ENCODE measurements around the gene PTPRN2. TPM values are rescaled to one million over a fixed set of nuclear protein-coding genes. Genes with fewer than 3 reads are reported as not detected.

Gene PTPRN2
- total and polyA plus RNA-seq, 2 donors (not counting 3 experiments of a cell fraction or from before 2014, with no cell fraction given) = 0.62 to 0.88 TPM

GRCh38 chr7:158209435-158209834 lies 378.2 kb downstream of the PTPRN2 start:
- Histone ChIP-seq H3K9me3 (replicated peaks; ENCODE audit: control insufficient read depth, insufficient read depth, low read length) (no peaks in the 10 kb centered on the region), H3K4me1 (ENCODE audit: control insufficient read depth, extremely low read depth, insufficient read depth, low read length) (no peaks in the 10 kb centered on the region), H2AFZ (ENCODE audit: low read depth, low read length) (no peak overlapping the region), H3K9ac (replicated peaks; ENCODE audit: extremely low read depth, insufficient read depth, low read length) (no peak overlapping the region), H4K20me1 (replicated peaks; ENCODE audit: control insufficient read depth, extremely low read depth, insufficient read depth, low read length) (no peaks in the 10 kb centered on the region), H3K79me2 (ENCODE audit: control insufficient read depth, insufficient read depth, low read length) (no peaks in the 10 kb centered on the region), H3K27me3 (ENCODE audit: control insufficient read depth in 2 of 2, insufficient read depth in 2 of 2, low read length in 2 of 2) (no peaks in the 10 kb centered on the region), H3K4me3 (replicated peaks in 1 of 3; ENCODE audit: insufficient read depth in 1 of 3, low read depth in 1 of 3, low read length in 3 of 3) (no peak overlapping the region), H3K9me1 (replicated peaks; ENCODE audit: control insufficient read depth, extremely low read depth, insufficient read depth, low read length) (no peaks in the 10 kb centered on the region), H3K36me3 (ENCODE audit: control insufficient read depth in 2 of 2, extremely low read depth in 1 of 2, insufficient read depth in 2 of 2, low read length in 2 of 2) (no peaks in the 10 kb centered on the region), H3K4me2 (ENCODE audit: insufficient read depth, low read length) (no peak overlapping the region), H3K27ac (ENCODE audit: insufficient read depth, low read depth, low read length) (no peak overlapping the region)
- ChIA-PET POLR2A (no interaction called here), CTCF (no interaction called here)
- no TSS peak for BruUV-seq (replicated peaks)
- FAIRE-seq (no peak), DNase-seq (ENCODE audit: low read depth, low spot score) (no peak)
- dilution Hi-C loops (cut with MboI; ENCODE audit: extremely low pct_ligation_motif_present, low sequenced_read_pairs) (no loop called here), intact Hi-C loops (cut with micrococcal nuclease) (no loop called here)
- no peak for TF ChIP-seq POLR2A (IDR thresholded peaks at IDR 0.05; ENCODE audit: low read depth, low read length)
- TF ChIP-seq CTCF (IDR thresholded peaks at IDR 0.05; ENCODE audit: extremely low read depth in 1 of 2, insufficient read depth in 1 of 2, low read depth in 1 of 2, low read length in 2 of 2) = no peak
- TF ChIP-seq GATA2 (IDR thresholded peaks at IDR 0.05; ENCODE audit: insufficient read depth, insufficient read length, low read depth, low read length) = no peak
- no peak for TF ChIP-seq JUN (IDR thresholded peaks at IDR 0.05; ENCODE audit: borderline replicate concordance, insufficient read depth, insufficient read length, low read depth)

- H3K36me3 ChIP-seq (ENCODE audit: control insufficient read depth in 2 of 2, extremely low read depth in 1 of 2, insufficient read depth in 2 of 2, low read length in 2 of 2) = no peaks in the 10 kb centered on the region
- dilution Hi-C loops (cut with MboI; ENCODE audit: extremely low pct_ligation_motif_present, low sequenced_read_pairs) = no loop called here
- TF ChIP-seq EZH2 (IDR thresholded peaks at IDR 0.05; ENCODE audit: borderline replicate concordance, low read depth, low read length, severe bottlenecking) (no peak), CTCF (IDR thresholded peaks at IDR 0.05; ENCODE audit: extremely low read depth in 1 of 2, insufficient read depth in 1 of 2, low read depth in 1 of 2, low read length in 2 of 2) (no peak), POLR2AphosphoS5 (IDR thresholded peaks at IDR 0.05; ENCODE audit: insufficient read depth, low read depth, low read length) (no peak), GATA2 (IDR thresholded peaks at IDR 0.05; ENCODE audit: insufficient read depth, insufficient read length, low read depth, low read length) (no peak), JUN (IDR thresholded peaks at IDR 0.05; ENCODE audit: borderline replicate concordance, insufficient read depth, insufficient read length, low read depth) (no peak), MAX (IDR thresholded peaks at IDR 0.05; ENCODE audit: insufficient read depth, insufficient read length) (no peak), FOS (IDR thresholded peaks at IDR 0.05; ENCODE audit: borderline replicate concordance, insufficient read depth, low read length) (no peak), POLR2A (IDR thresholded peaks at IDR 0.05; ENCODE audit: low read depth, low read length) (no peak), MYC (IDR thresholded peaks at IDR 0.05; ENCODE audit: low read depth, low read length) (no peak)
- no peak overlapping the region for H2AFZ ChIP-seq (ENCODE audit: low read depth, low read length)
- H3K79me2 ChIP-seq (ENCODE audit: control insufficient read depth, insufficient read depth, low read length) = no peaks in the 10 kb centered on the region
- no peak overlapping the region for H3K4me3 ChIP-seq (replicated peaks in 1 of 3; ENCODE audit: insufficient read depth in 1 of 3, low read depth in 1 of 3, low read length in 3 of 3)
- H3K27ac ChIP-seq (ENCODE audit: insufficient read depth, low read depth, low read length) = no peak overlapping the region
- DNase-seq (ENCODE audit: low read depth, low spot score) = no peak
- ChIA-PET POLR2A (no interaction called here), CTCF (no interaction called here)
- H3K9me3 ChIP-seq (replicated peaks; ENCODE audit: control insufficient read depth, insufficient read depth, low read length) = no peaks in the 10 kb centered on the region
- no TSS peak for BruUV-seq (replicated peaks)
- no peaks in the 10 kb centered on the region for H3K9me1 ChIP-seq (replicated peaks; ENCODE audit: control insufficient read depth, extremely low read depth, insufficient read depth, low read length)
- intact Hi-C loops (cut with micrococcal nuclease) = no loop called here
- no peaks in the 10 kb centered on the region for H3K27me3 ChIP-seq (ENCODE audit: control insufficient read depth in 2 of 2, insufficient read depth in 2 of 2, low read length in 2 of 2)
- H4K20me1 ChIP-seq (replicated peaks; ENCODE audit: control insufficient read depth, extremely low read depth, insufficient read depth, low read length) = no peaks in the 10 kb centered on the region
- H3K4me2 ChIP-seq (ENCODE audit: insufficient read depth, low read length) = no peak overlapping the region
- H3K4me1 ChIP-seq (ENCODE audit: control insufficient read depth, extremely low read depth, insufficient read depth, low read length) = no peaks in the 10 kb centered on the region
- FAIRE-seq = no peak
- no peak overlapping the region for H3K9ac ChIP-seq (replicated peaks; ENCODE audit: extremely low read depth, insufficient read depth, low read length)
Observed at GRCh38 chr7:158206341-158206740, 381.3 kb downstream of the PTPRN2 start.

Data from endothelial cell of umbilical vein (primary cell).